ENCODE measurements around the gene RANBP17. TPM values are rescaled to one million over a fixed set of nuclear protein-coding genes. Genes with fewer than 3 reads are reported as not detected.

The RANBP17 gene
- total and polyA plus RNA-seq, 9 of the 15 experiments (the other 6 are each of a cell fraction or from before 2014, with no cell fraction given) = not detected

GRCh38 chr5:170875811-170876210 is 14.0 kb downstream of the RANBP17 start (continued):
- no peak for TF ChIP-seq COPS2 (conservative IDR thresholded peaks at IDR 0.05)
- TF ChIP-seq ZNF717 (CRISPR knock-in tag; IDR thresholded peaks at IDR 0.05) = no peak
- TF ChIP-seq WHSC1 (IDR thresholded peaks at IDR 0.05; ENCODE audit: low read length) = no peak
- TF ChIP-seq EP300 (IDR thresholded peaks at IDR 0.05; ENCODE audit: low read length) = no peak
- TF ChIP-seq HDGF (IDR thresholded peaks at IDR 0.05) = no peak
- TF ChIP-seq ARID3A (IDR thresholded peaks at IDR 0.05; ENCODE audit: borderline replicate concordance, low read depth, low read length) = no peak
- TF ChIP-seq ZNF695 (CRISPR knock-in tag; IDR thresholded peaks at IDR 0.05) = no peak
- no peak for TF ChIP-seq CGGBP1 (CRISPR knock-in tag; IDR thresholded peaks at IDR 0.05)
- no peak for TF ChIP-seq ZBTB26 (CRISPR knock-in tag; IDR thresholded peaks at IDR 0.05)

- Histone ChIP-seq H3K4me2 (ENCODE audit: insufficient read depth, low read length) (no peak overlapping the region), H3K9ac (ENCODE audit: insufficient read depth in 1 of 2, low read depth in 2 of 2, low read length in 2 of 2) (no peak overlapping the region), H2AFZ (ENCODE audit: low read depth, low read length) (no peak overlapping the region), H4K20me1 (replicated peaks; ENCODE audit: control insufficient read depth, insufficient read depth, low read length) (no peaks in the 10 kb centered on the region), H3K4me1 (replicated peaks in 1 of 2; ENCODE audit: control insufficient read depth in 2 of 2, insufficient read depth in 2 of 2, low read length in 2 of 2) (no peaks in the 10 kb centered on the region), H3K27me3 (ENCODE audit: control insufficient read depth in 2 of 2, insufficient read depth in 2 of 2, low read length in 2 of 2) (no peaks in the 10 kb centered on the region), H3K9me3 (replicated peaks; ENCODE audit: control insufficient read depth, insufficient read depth, low read depth, low read length) (peaks cover 1% of the 10 kb centered on the region; the same call in 1 of the 2 replicates), H3K4me3 (no peak overlapping the region), H3K36me3 (ENCODE audit: control insufficient read depth, insufficient read depth, low read length) (no peaks in the 10 kb centered on the region), H3K79me2 (ENCODE audit: control insufficient read depth, insufficient read depth, low read length) (no peaks in the 10 kb centered on the region), H3K9me1 (ENCODE audit: control insufficient read depth, insufficient read depth, low read length) (no peaks in the 10 kb centered on the region), H3K27ac (ENCODE audit: extremely low read depth, low read depth, low read length) (no peak overlapping the region)
- 0% methylated on average over 2 of the region's 2 CpGs for WGBS (ENCODE audit: insufficient coverage, low coverage, missing lambda C conversion rate)
- POLR2A ChIA-PET = no interaction called here
- intact Hi-C loops (cut with micrococcal nuclease) (no loop called here), in situ Hi-C loops (cut with MboI) (no loop called here)
- CTCF ChIA-PET (ENCODE audit: low intra/inter-chr PET ratio) = no interaction called here
- DNase-seq (ENCODE audit: extremely low read depth in 1 of 4, low spot score in 3 of 4) = no peak
- BruUV-seq (replicated peaks) = no TSS peak
- FAIRE-seq = no peak
- ATAC-seq = no peak
- TF ChIP-seq EHMT2 (IDR thresholded peaks at IDR 0.05) = no peak
- TF ChIP-seq ZNF707 (CRISPR knock-in tag; conservative IDR thresholded peaks at IDR 0.05) = no peak
- no peak for TF ChIP-seq SMARCA5 (IDR thresholded peaks at IDR 0.05)
- no peak for TF ChIP-seq CHAMP1 (IDR thresholded peaks at IDR 0.05)
- TF ChIP-seq ZBTB12 (CRISPR knock-in tag; IDR thresholded peaks at IDR 0.05) = no peak
- TF ChIP-seq VEZF1 (CRISPR knock-in tag; IDR thresholded peaks at IDR 0.05) = no peak
Observed at GRCh38 chr5:170880084-170880483, 18.3 kb downstream of the RANBP17 start.

Measured in K562 (cell line).